GM12873 (cell line): ENCODE data around the gene LYPLA2.

Experiments used
- CTCF ChIP-seq: IDR thresholded peaks from 2 replicates; pipeline ENCODE4 v1.5.1; 2012; ENCODE audit warnings: low read depth, mild to moderate bottlenecking, moderate library complexity, low read length, control low read depth; ENCODE audit not compliant: insufficient read depth; ENCODE audit errors: missing control alignments

Gene LYPLA2

GRCh38 chr1:23793861-23794731 is 3.2 kb downstream of the LYPLA2 start:
- no peak for TF ChIP-seq CTCF

GRCh38 chr1:23795676-23796465 is 4.9 kb downstream of the LYPLA2 start:
- TF ChIP-seq CTCF = no peak

- TF ChIP-seq CTCF = peak; percentile 15
Observed at GRCh38 chr1:23796466-23797271, 5.7 kb downstream of the LYPLA2 start.

GRCh38 chr1:23797478-23798448 is 6.8 kb downstream of the LYPLA2 start:
- no peak for TF ChIP-seq CTCF

- TF ChIP-seq CTCF = peak; percentile 44
Observed at GRCh38 chr1:23798662-23799142, 7.8 kb downstream of the LYPLA2 start.

GRCh38 chr1:23799255-23799569 is 8.3 kb downstream of the LYPLA2 start:
- no peak for TF ChIP-seq CTCF
